Left forelimb (tissue), 1 donor: ENCODE measurements around the gene DRG2.

ENCODE experiments used
- DNase-seq: peaks from one replicate; pipeline ENCODE4 v3.0.0-alpha.2; 2018; ENCODE audit warnings: low spot score

The DRG2 gene

GRCh38 chr17:18144261-18144660 is 56.5 kb downstream of the DRG2 start:
- no peak for DNase-seq

- no peak for DNase-seq
These were observed 57.1 kb downstream of the DRG2 start for GRCh38 chr17:18144855-18145254.

DNA sequence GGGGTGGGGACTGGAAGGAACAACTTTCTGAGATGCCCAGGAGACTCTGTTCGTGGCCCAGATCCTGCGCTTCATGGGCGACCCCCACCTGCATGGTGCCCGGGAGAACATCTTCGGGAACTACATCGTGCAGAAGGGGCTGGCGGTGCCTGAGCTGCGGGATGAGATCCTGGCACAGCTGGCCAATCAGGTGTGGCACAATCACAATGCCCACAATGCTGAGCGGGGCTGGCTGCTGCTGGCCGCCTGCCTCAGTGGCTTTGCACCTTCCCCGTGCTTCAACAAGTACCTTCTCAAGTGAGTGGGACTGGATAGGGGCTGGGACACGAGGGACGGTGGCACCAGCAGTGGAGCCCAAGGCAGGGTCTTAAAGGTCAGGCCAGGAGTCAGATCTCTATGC is 58.1 kb downstream of the DRG2 start:
- no peak for DNase-seq

- no peak for DNase-seq
These were observed 58.5 kb downstream of the DRG2 start for GRCh38 chr17:18146259-18146658.

- DNase-seq, result no peak
These were observed 59.2 kb downstream of the DRG2 start for GRCh38 chr17:18146980-18147379.

DNA sequence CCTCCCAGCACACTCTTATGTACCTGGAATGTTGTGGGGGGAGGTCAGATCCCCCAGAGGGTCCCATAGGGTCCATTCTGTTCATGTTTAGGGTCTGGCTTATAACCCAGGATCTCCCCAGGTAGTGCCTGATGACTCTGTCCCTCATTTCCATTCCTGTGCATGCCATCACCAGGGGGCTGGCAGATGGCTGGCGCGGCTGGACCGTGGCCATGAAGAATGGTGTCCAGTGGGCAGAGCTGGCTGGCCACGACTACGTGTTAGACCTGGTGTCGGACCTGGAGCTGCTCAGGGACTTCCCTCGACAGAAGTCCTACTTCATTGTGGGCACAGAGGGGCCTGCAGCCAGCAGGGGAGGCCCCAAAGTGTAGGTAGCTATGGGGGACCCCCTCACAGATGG is 60.8 kb downstream of the DRG2 start:
- no peak for DNase-seq

DNA sequence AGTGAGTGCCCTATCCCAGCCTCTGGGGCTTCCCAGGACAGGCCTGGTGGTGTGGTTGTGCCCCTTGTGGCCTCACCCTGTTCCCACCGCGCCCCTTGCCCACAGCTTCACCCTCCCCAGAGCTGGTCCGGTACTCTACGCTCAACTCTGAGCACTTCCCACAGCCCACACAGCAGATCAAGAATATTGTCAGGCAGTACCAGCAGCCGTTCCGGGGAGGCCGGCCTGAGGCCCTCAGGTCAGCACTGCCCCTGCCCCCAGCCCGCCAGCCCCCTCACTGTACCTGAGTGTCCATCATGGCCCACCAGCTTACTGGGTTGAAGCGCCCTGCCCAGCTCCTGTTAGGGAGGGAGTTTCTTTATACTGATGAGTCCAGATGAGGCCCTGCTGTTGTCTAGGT is 63.5 kb downstream of the DRG2 start:
- DNase-seq, result no peak

GRCh38 chr17:18155179-18155578 is 67.4 kb downstream of the DRG2 start:
- DNase-seq, result no peak

DNA sequence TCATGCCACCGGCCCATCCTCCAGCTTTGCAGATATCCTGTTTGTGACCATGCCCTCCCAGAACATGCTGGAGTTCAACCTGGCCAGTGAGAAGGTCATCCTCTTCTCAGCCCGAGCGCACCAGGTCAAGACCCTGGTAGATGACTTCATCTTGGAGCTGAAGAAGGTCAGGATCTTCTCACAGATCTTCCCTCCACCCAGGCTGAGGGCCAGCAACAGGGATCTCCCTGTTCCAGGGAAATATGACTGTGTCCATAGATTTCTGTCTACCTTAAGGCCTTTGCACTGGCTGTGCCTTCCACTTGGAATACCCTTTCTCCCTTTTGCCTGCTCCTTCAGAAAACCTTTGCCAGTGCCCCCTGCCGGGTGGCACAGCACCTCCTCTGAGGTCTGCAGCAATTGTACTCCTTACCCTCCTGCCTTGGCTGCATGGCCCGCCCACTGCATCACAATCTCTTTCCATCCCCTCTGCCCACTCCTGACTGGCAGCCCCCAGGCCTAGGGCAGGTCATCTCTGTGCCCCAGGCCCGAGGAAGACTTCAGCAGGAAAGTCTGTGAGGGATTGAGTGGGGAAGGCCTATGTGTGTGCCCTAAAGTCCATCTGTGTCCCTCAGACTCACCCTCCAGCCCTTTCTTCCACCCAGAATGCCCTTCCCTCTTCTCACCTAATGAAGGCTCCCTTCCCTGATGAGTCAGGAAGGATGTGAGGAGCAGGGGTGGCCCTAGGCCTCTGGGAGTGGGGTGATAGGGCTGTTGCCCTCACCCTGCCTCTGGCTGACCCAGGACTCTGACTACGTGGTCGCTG is 68.6 kb downstream of the DRG2 start:
- no peak for DNase-seq

DNA sequence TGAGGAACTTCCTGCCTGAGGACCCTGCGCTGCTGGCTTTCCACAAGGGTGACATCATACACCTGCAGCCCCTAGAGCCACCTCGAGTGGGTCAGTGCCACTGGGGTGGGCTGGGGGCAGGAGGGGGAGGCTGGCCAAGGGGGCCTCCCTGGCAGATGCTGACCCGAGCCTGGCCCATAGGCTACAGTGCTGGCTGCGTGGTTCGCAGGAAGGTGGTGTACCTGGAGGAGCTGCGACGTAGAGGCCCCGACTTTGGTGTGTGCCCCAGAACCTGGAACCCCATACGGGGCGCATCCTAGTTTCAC is 69.2 kb downstream of the DRG2 start:
- DNase-seq, result no peak
